Measurements from ENCODE around the gene CD164L2.
"Not testable (repeated sequence)": the region's sequence is repeated elsewhere in the genome, so short reads cannot be mapped to it uniquely, and the experiment has no call there.

Gene CD164L2

GRCh38 chr1:27388337-27389005 is 5.3 kb upstream of the CD164L2 start:
- no peak overlapping the region for H3K4me3 ChIP-seq (ENCODE audit: low read length)
- no peak overlapping the region for H3K27ac ChIP-seq (ENCODE audit: low read length)
- H3K4me2 ChIP-seq (ENCODE audit: low read length) = no peak overlapping the region
- peaks cover 5% of the 10 kb centered on the region; the same call in 1 of the 2 replicates for H3K4me1 ChIP-seq (ENCODE audit: low read length)
- H3K36me3 ChIP-seq (replicated peaks; ENCODE audit: low read depth, low read length) = no peaks in the 10 kb centered on the region
- no peaks in the 10 kb centered on the region for H3K9me3 ChIP-seq (ENCODE audit: insufficient read depth, low read length)
- H3K9ac ChIP-seq (ENCODE audit: low read length) = no peak overlapping the region
- H2AFZ ChIP-seq (ENCODE audit: low read depth, low read length) = no peak overlapping the region
- H3K27me3 ChIP-seq (ENCODE audit: low read depth, low read length) = no peaks in the 10 kb centered on the region
- no peaks in the 10 kb centered on the region for H3K79me2 ChIP-seq (ENCODE audit: low read length)
- H4K20me1 ChIP-seq (ENCODE audit: insufficient read depth, low read length) = no peaks in the 10 kb centered on the region
- TF ChIP-seq CTCF (IDR thresholded peaks at IDR 0.05; ENCODE audit: low read depth, low read length) = peak; percentile 77
- TF ChIP-seq EZH2phosphoT487 (IDR thresholded peaks at IDR 0.05; ENCODE audit: low read depth) = no peak

GRCh38 chr1:27384797-27385196 is 1.7 kb upstream of the CD164L2 start:
- not testable (repeated sequence) for H3K9ac ChIP-seq (ENCODE audit: low read length); H2AFZ ChIP-seq (ENCODE audit: low read depth, low read length); H3K4me1 ChIP-seq (ENCODE audit: low read length); H3K4me3 ChIP-seq (ENCODE audit: low read length); H3K27me3 ChIP-seq (ENCODE audit: low read depth, low read length); H3K9me3 ChIP-seq (ENCODE audit: insufficient read depth, low read length); H3K4me2 ChIP-seq (ENCODE audit: low read length); H3K79me2 ChIP-seq (ENCODE audit: low read length); H4K20me1 ChIP-seq (ENCODE audit: insufficient read depth, low read length); H3K36me3 ChIP-seq (replicated peaks; ENCODE audit: low read depth, low read length); H3K27ac ChIP-seq (ENCODE audit: low read length)

GRCh38 chr1:27383661-27384060 is 528 bp upstream of the CD164L2 start:
- Histone ChIP-seq H3K9ac (ENCODE audit: low read length) (no peak overlapping the region), H3K79me2 (ENCODE audit: low read length) (no peaks in the 10 kb centered on the region), H2AFZ (ENCODE audit: low read depth, low read length) (no peak overlapping the region), H3K4me1 (ENCODE audit: low read length) (peaks cover 6% of the 10 kb centered on the region), H3K27me3 (ENCODE audit: low read depth, low read length) (no peaks in the 10 kb centered on the region), H3K9me3 (ENCODE audit: insufficient read depth, low read length) (no peaks in the 10 kb centered on the region), H3K4me2 (ENCODE audit: low read length) (no peak overlapping the region), H3K36me3 (replicated peaks; ENCODE audit: low read depth, low read length) (no peaks in the 10 kb centered on the region), H3K27ac (ENCODE audit: low read length) (no peak overlapping the region), H4K20me1 (ENCODE audit: insufficient read depth, low read length) (no peaks in the 10 kb centered on the region), H3K4me3 (ENCODE audit: low read length) (no peak overlapping the region)
- no peak for TF ChIP-seq EZH2phosphoT487 (IDR thresholded peaks at IDR 0.05; ENCODE audit: low read depth)
- no peak for TF ChIP-seq CTCF (IDR thresholded peaks at IDR 0.05; ENCODE audit: low read depth, low read length)

GRCh38 chr1:27381969-27382762 is 967 bp downstream of the CD164L2 start:
- H3K36me3 ChIP-seq (replicated peaks; ENCODE audit: low read depth, low read length) = no peaks in the 10 kb centered on the region
- H3K79me2 ChIP-seq (ENCODE audit: low read length) = no peaks in the 10 kb centered on the region
- no peak overlapping the region for H3K4me2 ChIP-seq (ENCODE audit: low read length)
- H3K4me1 ChIP-seq (ENCODE audit: low read length) = peaks cover 6% of the 10 kb centered on the region
- H3K27ac ChIP-seq (ENCODE audit: low read length) = no peak overlapping the region
- H3K9me3 ChIP-seq (ENCODE audit: insufficient read depth, low read length) = no peaks in the 10 kb centered on the region
- H3K9ac ChIP-seq (ENCODE audit: low read length) = no peak overlapping the region
- TF ChIP-seq CTCF (IDR thresholded peaks at IDR 0.05; ENCODE audit: low read depth, low read length) (no peak), EZH2phosphoT487 (IDR thresholded peaks at IDR 0.05; ENCODE audit: low read depth) (no peak)
- H3K27me3 ChIP-seq (ENCODE audit: low read depth, low read length) = no peaks in the 10 kb centered on the region
- no peak overlapping the region for H2AFZ ChIP-seq (ENCODE audit: low read depth, low read length)
- H4K20me1 ChIP-seq (ENCODE audit: insufficient read depth, low read length) = no peaks in the 10 kb centered on the region
- H3K4me3 ChIP-seq (ENCODE audit: low read length) = no peak overlapping the region
